GM12878 (cell line): ENCODE results near the gene NLRC5. TPM values are rescaled to one million over a fixed set of nuclear protein-coding genes. Genes with fewer than 3 reads are reported as not detected.

Experiments used
- BACH1 ChIP-seq: fragments of 450-650 bp; IDR thresholded peaks from 2 replicates; pipeline ENCODE4 v1.6.1; 2017; ENCODE audit warnings: mild to moderate bottlenecking, borderline replicate concordance
- BMI1 ChIP-seq: fragments of 450-650 bp; IDR thresholded peaks from 2 replicates; pipeline ENCODE4 v1.6.1; 2016; ENCODE audit warnings: mild to moderate bottlenecking, moderate library complexity, borderline replicate concordance
- CREB1 ChIP-seq: IDR thresholded peaks from 2 replicates; pipeline ENCODE4 v1.6.1; 2012; ENCODE audit warnings: low read depth, mild to moderate bottlenecking, inconsistent platforms
- EED ChIP-seq: sonication (generic); IDR thresholded peaks from 2 replicates; pipeline ENCODE4 v1.6.1; 2016; ENCODE audit warnings: antibody characterized with exemption, low read depth
- EP300 ChIP-seq, 2 experiments: fragments of 150-350 bp in 1 of 2; IDR thresholded peaks; 2 replicates each; pipeline ENCODE4 v1.6.1; 2011 to 2012; ENCODE audit warnings: low read depth in 2 of 2, low read length in 2 of 2, borderline replicate concordance in 1 of 2, improper control_type of control experiment in 1 of 2, inconsistent platforms in 1 of 2; ENCODE audit not compliant: control insufficient read depth in 1 of 2
- ETV6 ChIP-seq, 2 experiments: fragments of 450-650 bp in 1 of 2; IDR thresholded peaks in 1 of 2; conservative IDR thresholded peaks in 1 of 2; 2 replicates each; pipeline ENCODE4 v1.6.1; 2014; ENCODE audit warnings: antibody characterized with exemption in 1 of 2, borderline replicate concordance in 1 of 2, low read depth in 1 of 2, mild to moderate bottlenecking in 1 of 2, moderate library complexity in 1 of 2
- IRF3 ChIP-seq: fragments of 450-650 bp; IDR thresholded peaks from 2 replicates; pipeline ENCODE4 v1.6.1; 2014; ENCODE audit warnings: mild to moderate bottlenecking
- NFYA ChIP-seq: IDR thresholded peaks from 2 replicates; pipeline ENCODE4 v1.6.1; 2011; ENCODE audit warnings: low read depth, mild to moderate bottlenecking, low read length, improper control_type of control experiment, borderline replicate concordance
- NFYB ChIP-seq: IDR thresholded peaks from 2 replicates; pipeline ENCODE4 v1.6.1; 2011; ENCODE audit warnings: low read depth, mild to moderate bottlenecking, low read length, improper control_type of control experiment, moderate library complexity; ENCODE audit not compliant: insufficient read depth
- POLR2AphosphoS5 ChIP-seq: IDR thresholded peaks from 2 replicates; pipeline ENCODE4 v1.6.1; 2011; ENCODE audit warnings: mild to moderate bottlenecking, low read length, inconsistent platforms
- SMAD5 ChIP-seq: IDR thresholded peaks from 2 replicates; pipeline ENCODE4 v1.6.1; 2016; ENCODE audit warnings: antibody characterized with exemption, low read depth
- SUPT20H ChIP-seq: IDR thresholded peaks from 2 replicates; pipeline ENCODE4 v1.6.1; 2011; ENCODE audit warnings: low read depth, mild to moderate bottlenecking, low read length, moderate library complexity, borderline replicate concordance; ENCODE audit not compliant: control insufficient read depth
- SUZ12 ChIP-seq: fragments of 200-600 bp; sonication (generic); IDR thresholded peaks from one replicate; pipeline ENCODE4 v1.6.1; 2018; ENCODE audit warnings: antibody characterized with exemption, mild to moderate bottlenecking; ENCODE audit not compliant: unreplicated experiment
- TCF12 ChIP-seq: IDR thresholded peaks from 2 replicates; pipeline ENCODE4 v1.6.1; 2011; ENCODE audit warnings: low read depth, mild to moderate bottlenecking, low read length
- ZBED1 ChIP-seq: IDR thresholded peaks from 2 replicates; pipeline ENCODE4 v1.6.1; 2016; ENCODE audit warnings: borderline replicate concordance
- ZBTB4 ChIP-seq: fragments of 450-650 bp; formaldehyde crosslinking; IDR thresholded peaks from 2 replicates; pipeline ENCODE4 v1.4.0; 2022; ENCODE audit warnings: mild to moderate bottlenecking, moderate library complexity
- ZNF687 ChIP-seq: fragments of 450-650 bp; IDR thresholded peaks from 2 replicates; pipeline ENCODE4 v1.6.1; 2017; ENCODE audit warnings: mild to moderate bottlenecking, moderate library complexity
- ZSCAN29 ChIP-seq: fragments of 450-650 bp; IDR thresholded peaks from 2 replicates; pipeline ENCODE4 v1.6.1; 2017; ENCODE audit warnings: mild to moderate bottlenecking, moderate library complexity
- polyA plus RNA-seq, 11 experiments: library from polyadenylated mRNA; depleted of rRNA in 4 of 11; unstranded in 6 of 11; stranded (reverse) in 5 of 11; fragments of >200 nt; fragmentation: Nextera tagmentation in 4 of 11; fragmentation: Illumina TruSeq in 1 of 11; extraction: Ambion mirVana in 4 of 11; extraction: Trizol in 1 of 11; gene quantifications; 1 replicate in 1 of 11; 2 replicates in 10 of 11; pipeline versions ENCODE4 v1.2.1 to v1.2.3, GENCODE V29; 2011 to 2016; ENCODE audit warnings: inconsistent platforms in 2 of 11, missing spikeins in 2 of 11, low read depth in 1 of 11
- total RNA-seq, 4 experiments: library from RNA; depleted of rRNA in 3 of 4; stranded (reverse); fragments of >200 nt in 3 of 4; fragmentation: Illumina TruSeq in 1 of 4; extraction: Trizol in 1 of 4; gene quantifications; 2 replicates each; pipeline versions ENCODE4 v1.2.1 to v1.2.3, GENCODE V29; 2013 to 2021

The NLRC5 gene
- total and polyA plus RNA-seq, 10 of the 15 experiments (the other 5 are each of a cell fraction or from before 2014, with no cell fraction given) = 13.1 to 105 (median 57.3) TPM

GRCh38 chr16:56944954-56945839, 44.2 kb upstream of the NLRC5 start (continued):
- TF ChIP-seq ZBED1 (peak; percentile 57; the same call in 1 of the 2 replicates), SMAD5 (peak; percentile 26; the same call in 1 of the 2 replicates), EED (peak; percentile 94), NFYA (no peak), ZSCAN29 (no peak), ZBTB4 (CRISPR knock-in tag) (0 out of 2 replicates have a peak, but pooled peaks have one; percentile 48), BMI1 (peak; percentile 47), ETV6 (conservative IDR thresholded peaks at IDR 0.05 in 1 of 2, IDR thresholded peaks at IDR 0.05 in 1 of 2; ENCODE audit: borderline replicate concordance in 1 of 2, low read depth in 1 of 2) (peak in 1 of 2 experiments; percentile 66; a peak in 1 of 4 replicates), SUPT20H (no peak), EP300 (IDR thresholded peaks at IDR 0.05; ENCODE audit: borderline replicate concordance in 1 of 2, control insufficient read depth in 1 of 2, low read depth in 2 of 2, low read length in 2 of 2) (peak in 1 of 2 experiments; percentile 55; a peak in 1 of 4 replicates), CREB1 (0 out of 2 replicates have a peak, but pooled peaks have one; percentile 37), TCF12 (peak; percentile 27; the same call in 1 of the 2 replicates), ZNF687 (0 out of 2 replicates have a peak, but pooled peaks have one; percentile 19), IRF3 (no peak), SUZ12 (no peak), BACH1 (0 out of 2 replicates have a peak, but pooled peaks have one; percentile 28), POLR2AphosphoS5 (peak; percentile 84), NFYB (no peak)
